Esophagus muscularis mucosa (tissue), 3 donors: Measurements from ENCODE around the gene MKRN2OS.

Experiments
- POLR2A ChIP-seq: fragments of 450-650 bp; IDR thresholded peaks from one replicate; pipeline ENCODE4 v1.6.1; 2017; ENCODE audit warnings: antibody characterized with exemption, moderate library complexity, mild to moderate bottlenecking, low read depth
- POLR2AphosphoS5 ChIP-seq, 2 donors: sonication (generic); formaldehyde crosslinking; IDR thresholded peaks; one replicate each; pipeline ENCODE4 v1.6.1; 2017; ENCODE audit warnings: antibody characterized with exemption in 2 of 2
- TF ChIP-seq, protein P1 (sequence below), 3 experiments: fragments of 200-600 bp in 2 of 3; fragments of 450-650 bp in 1 of 3; sonication (generic) in 2 of 3; IDR thresholded peaks; one replicate each; pipeline ENCODE4 v1.5.1; 2017 to 2019; ENCODE audit warnings: antibody characterized with exemption in 3 of 3, mild to moderate bottlenecking in 2 of 3, moderate library complexity in 1 of 3

DNA sequence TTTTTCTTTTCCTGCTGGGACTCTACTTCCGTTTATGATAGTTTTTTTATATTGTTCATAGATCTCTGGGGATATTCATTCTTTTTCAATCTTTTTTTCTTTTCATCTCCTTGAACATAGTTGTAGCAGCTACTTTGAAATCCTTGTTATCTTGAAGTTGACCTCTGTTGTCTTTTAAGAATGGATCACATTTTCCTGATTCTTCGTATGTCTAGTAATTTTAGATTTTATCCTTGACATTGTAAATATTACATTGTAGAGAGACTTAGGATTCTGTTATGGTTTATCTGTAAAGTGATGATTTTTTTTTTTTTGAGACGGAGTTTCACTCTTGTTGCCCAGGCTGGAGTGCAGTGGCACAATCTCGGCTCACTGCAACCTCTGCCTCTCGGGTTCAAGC, 32.1 kb upstream of the MKRN2OS start:
- TF ChIP-seq, protein P1, sequence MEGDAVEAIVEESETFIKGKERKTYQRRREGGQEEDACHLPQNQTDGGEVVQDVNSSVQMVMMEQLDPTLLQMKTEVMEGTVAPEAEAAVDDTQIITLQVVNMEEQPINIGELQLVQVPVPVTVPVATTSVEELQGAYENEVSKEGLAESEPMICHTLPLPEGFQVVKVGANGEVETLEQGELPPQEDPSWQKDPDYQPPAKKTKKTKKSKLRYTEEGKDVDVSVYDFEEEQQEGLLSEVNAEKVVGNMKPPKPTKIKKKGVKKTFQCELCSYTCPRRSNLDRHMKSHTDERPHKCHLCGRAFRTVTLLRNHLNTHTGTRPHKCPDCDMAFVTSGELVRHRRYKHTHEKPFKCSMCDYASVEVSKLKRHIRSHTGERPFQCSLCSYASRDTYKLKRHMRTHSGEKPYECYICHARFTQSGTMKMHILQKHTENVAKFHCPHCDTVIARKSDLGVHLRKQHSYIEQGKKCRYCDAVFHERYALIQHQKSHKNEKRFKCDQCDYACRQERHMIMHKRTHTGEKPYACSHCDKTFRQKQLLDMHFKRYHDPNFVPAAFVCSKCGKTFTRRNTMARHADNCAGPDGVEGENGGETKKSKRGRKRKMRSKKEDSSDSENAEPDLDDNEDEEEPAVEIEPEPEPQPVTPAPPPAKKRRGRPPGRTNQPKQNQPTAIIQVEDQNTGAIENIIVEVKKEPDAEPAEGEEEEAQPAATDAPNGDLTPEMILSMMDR (IDR thresholded peaks at IDR 0.05), result no peak
- no peak for TF ChIP-seq POLR2A
- TF ChIP-seq POLR2AphosphoS5 (IDR thresholded peaks at IDR 0.05), result no peak
